NOMO-1 treated with dmso at 0.1 percent for 144 hours (cell line): ENCODE data around the gene SMG6.

Experiments
- DNase-seq: peaks from one replicate; lab custom pipeline; 2025; ENCODE audit not compliant: unreplicated experiment; lab: John Stamatoyannopoulos, UW

SMG6 gene

DNA sequence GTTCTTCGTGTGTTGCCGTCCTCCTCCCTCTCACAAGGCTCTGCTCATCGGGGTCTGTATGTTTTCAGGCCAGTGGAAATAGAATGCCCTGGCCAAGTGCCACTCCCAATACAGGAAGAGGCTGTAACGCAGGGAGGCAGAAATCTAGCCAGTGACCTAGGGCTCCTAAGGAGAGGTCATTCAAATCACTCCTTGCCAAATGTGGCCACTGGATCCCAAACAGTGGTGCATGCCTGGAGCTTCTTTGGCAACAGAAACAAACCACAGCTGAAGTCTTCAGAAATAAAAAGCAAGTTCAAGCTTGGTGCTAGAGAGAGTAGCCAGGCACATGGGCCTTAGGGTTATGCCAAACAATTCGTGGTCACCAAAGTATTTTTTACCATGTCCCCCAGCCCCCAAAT, 66.1 kb downstream of the SMG6 start:
- no peak for DNase-seq

DNA sequence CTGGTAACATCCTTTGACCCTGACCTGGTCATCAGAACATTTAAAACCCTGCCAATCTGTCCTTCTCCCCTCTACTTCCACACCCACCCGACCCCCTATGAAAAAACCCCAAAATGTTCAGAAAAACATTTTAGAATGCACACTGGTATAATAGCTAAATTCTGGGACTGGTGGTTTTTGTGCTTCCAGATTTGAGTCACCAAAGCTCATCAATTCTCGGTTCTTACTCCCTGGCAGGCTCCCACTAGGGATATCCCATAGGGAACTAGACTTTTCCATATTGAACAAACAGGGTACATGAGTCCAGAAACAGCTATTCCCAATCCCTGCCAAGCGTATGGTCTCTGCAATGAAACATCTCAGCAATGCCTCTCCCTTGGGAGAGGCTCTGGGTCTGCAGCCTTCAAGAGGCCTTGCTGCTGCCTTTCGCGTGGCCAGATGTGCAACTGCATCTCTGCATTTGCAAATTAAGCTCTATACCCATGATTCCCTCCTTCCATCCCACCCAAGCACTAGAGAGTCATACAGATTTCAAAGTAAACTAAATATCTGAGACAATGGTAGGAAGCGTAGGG, 67.7 kb downstream of the SMG6 start:
- no peak for DNase-seq

DNA sequence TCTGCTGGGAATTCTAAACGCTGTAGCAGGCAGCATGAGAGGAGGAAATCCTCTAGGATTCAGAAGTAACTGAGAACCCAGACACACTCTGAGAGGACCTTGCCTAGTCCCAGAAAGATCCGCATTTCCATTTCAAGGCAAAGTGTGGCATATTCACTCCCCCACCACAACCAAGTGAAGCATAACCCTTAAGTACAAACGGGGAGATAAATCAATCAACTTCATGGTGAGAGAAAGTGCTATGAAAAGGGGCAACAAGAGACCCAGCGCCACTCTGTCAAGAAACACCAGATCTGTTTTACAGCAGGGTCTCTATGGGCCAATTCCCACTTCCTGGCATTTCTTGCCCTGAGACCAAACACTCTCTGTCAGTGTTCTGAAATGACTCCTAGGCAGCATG, 68.3 kb downstream of the SMG6 start:
- DNase-seq, result no peak

DNA sequence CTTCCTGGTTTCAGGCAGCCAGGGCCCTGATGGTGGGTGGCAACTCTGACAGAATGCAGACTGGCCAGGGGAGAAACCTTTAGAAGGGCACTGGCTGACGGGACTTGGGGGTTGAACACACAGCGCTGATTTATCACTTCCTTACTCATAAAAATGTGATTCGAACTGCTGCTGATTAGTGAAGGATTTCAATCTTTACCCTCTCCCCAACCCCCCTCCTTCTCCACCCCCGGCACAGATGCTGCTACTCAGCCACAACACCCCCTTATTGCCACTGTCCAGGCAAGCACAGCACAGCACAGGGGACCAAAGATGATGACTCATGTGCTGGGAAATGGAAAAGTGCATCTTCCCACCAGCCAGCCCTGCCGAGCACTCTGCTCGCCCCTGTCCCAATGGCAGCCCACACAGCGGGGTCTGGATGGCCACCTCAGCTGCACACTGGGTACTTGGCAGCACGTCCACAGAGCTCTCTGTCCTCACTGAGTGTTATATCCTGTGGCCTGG, 70.1 kb downstream of the SMG6 start:
- no peak for DNase-seq

DNA sequence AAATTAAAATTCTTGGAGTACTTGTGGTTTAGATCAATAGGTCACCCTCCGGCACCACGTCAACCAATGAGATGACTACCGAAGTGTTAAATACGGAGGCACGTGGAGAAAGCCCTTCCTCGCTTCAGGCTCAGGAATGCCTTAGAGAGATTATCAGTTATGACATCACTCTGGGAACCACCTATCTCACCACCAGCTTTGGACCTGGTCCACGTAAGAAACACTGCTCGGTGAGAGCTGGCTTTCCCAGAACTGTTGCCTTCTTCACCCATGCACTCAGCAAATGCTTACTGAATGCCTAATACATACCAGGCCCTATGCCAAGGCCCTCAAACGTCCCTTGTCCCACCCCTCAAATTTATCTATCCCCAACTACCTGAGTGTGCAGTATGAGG, 71.3 kb downstream of the SMG6 start:
- DNase-seq, result no peak

DNA sequence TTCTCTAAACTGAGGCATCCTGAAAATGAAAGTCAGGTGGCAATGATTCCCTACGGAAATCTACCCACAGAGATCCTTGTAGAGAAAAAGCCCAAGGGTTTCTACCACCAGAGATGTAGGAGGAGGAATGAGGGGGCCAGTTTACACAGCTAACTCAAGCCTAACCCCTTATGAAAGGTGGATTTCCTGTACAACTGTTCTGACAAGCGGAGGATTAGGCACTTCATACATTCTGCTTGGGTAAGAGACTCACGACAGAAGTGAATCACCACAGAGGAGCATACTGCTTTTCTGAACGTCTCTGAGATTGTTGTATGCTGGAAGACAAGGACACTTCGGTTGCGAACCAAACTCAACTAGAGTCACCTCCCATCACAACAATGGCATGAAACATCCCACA, 72.7 kb downstream of the SMG6 start:
- DNase-seq, result no peak

DNA sequence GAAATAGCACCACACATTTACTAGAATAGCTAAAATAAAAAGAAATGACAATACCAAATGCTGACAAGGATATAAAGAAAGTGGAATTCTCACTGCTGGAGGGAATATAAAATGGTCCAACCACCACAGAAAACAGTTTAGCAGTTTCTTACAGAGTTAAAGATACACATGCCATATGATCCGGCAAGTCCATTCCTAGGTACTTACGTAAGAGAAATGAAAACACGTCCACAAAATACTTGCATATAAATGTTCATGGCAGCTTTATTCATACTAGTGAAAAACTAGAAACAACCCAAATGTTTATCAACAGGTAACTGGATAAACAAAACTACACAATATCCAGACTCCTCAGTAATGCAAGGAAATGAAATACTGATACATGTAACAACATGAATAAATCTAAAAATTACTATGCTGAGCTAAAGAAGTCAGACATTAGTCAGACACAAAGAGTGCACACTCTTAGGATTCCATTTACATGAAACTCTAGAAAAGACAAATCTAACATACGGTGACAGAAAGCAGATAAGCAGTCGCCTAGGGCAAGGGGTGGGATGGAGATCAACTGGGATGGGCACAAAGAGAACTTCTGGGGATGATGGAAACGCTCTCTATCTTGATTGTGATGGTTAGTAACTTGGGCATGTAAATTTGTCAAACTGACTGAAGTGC, 76.4 kb downstream of the SMG6 start:
- no peak for DNase-seq

DNA sequence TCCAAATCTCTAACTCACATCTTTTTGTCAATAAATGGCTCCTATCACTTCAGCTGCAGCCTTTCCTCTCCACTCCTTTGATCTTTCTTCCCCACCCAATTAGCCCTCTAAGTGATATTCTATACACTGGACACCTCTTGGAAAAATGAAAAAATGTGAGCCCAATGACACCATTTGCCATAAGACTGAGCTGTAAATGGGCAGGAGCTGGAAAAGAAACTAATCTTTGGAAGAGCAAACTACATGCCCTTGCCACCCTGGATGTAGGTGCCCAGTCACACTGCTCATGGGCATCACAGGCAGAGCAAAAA, 80.0 kb downstream of the SMG6 start:
- DNase-seq, result no peak

DNA sequence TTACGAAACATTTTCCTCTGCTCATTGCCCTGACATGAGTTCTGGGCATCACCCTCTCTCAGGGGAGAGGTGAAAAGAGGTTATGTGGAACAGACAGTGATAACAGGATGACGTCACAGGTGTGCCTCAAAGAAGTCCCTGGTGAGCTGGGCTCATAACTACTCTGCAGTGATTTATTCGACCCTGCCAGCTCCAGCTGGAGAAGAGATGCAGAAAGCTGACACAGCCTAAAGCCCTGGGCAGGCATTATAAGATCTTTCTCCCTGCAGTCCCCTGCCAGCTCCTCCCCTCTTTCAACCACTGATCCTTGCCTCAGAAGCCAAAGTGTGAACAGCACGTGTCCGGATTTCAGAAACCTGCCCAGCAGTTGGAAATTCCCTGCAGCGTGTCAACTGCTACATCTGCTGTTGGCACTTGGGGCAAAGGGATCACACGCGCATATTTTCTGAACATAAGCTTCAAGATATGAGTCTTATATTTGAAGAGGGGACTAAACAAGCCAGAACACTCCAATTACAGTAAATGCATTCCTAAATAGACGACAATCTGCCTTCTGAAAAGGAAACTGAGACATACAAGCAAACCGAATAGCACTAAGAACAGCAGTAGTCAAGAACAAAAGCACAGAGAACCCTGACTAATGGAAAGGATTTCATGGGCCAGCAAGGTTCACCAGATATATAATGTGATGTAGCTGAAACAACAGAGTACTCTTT, 80.5 kb downstream of the SMG6 start:
- DNase-seq, result no peak

DNA sequence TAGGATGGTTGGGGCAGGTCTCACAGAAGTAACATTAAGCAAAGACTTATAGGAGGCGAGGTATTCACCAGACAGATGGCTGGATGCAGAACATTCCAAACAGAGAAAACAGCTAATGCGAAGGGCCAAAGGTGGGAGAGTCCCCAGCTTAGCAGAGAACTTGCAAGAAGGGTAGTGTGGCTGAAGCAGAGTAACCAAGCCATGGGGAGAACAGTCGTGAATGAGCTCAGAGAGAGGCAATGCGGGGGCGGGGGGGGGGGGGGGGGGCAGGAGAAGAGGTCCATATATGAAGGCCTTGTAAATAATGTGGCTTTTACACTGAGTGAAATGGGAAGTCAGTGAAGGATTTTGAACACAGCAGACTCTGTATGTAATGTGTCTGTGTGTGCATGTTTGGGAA, 81.3 kb downstream of the SMG6 start:
- DNase-seq, result no peak

DNA sequence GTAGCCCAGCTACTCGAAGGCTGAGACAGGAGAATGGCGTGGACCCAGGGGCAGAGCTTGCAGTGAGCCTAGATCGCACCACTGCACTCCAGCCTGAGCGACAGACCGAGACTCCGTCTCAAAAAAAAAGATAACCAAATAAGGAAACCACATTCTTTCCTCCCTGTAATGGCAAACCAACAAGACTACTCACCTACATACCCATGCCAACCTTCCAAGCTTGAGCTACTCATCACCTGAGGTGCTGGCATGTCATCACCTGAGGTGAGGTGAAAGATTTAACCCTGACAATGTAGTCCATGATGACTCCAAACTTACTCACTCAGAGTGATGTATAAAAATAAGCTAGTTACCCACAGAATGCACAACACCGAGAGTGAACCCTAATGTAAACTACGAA, 85.2 kb downstream of the SMG6 start:
- DNase-seq, result no peak

DNA sequence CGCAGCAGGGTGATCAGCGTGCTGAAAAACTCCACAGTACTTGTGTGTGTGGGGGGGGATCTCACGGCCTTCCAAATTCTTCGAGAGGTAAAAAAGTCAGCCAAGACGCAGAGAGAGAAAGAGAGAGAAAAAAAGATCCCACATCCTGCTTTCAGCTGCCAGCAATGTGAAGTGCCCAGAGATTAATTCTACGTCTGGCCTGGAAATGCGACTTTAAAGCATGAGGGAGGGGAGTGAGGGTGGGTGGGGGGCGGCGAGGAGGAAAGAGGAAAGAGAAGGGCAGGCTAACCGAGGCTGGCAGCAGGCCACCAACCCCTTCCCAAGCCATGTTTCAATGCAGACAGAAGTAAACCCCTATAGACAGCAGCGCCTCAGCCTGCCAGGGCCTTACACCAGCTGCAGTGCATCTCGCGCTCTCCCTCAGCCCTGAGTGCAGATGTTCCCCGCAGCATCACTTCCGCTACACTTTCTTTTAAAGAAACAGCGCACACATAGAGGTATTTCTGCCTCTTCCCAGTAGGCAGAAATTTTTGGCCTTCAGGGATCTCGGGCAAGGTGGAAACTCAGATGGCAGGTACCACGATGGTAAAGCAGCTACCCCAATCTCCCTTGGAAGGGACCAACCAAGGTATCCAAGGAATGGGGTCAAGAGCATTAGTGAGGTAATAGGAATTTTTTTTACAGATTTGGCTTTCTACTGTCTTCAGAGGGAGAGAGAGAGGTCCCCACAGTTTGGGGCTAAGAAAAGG, 87.8 kb downstream of the SMG6 start:
- DNase-seq, result no peak

DNA sequence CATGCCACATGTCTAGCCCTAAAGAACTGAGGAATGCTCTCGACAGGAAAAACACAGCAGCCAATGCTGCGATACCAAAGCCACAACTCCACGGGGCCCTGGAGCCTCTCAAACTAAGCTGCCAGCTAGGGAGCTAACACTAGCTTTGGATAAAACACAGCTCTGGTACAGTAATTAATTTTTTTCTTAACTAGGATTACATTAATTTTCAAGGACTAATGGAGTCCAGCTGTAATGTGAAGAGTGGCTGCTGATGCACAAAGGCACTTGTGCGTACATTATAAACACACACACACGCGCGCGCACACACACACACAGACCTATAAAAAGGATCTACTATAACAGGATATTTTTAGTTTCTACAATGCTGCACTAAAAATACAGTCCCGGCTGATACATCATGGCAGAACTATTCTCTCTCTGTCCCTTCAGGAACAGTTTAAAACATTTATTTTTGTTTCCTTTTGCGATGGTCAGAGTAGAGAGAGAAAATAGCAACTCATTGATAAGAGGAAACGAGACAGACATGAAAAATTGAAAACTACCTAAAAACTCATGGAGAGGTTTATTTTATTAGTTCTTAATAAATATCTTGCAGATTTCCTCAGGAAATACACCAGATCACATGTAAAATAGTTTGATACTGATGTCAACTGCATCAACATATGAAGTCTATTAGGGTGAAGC, 88.5 kb downstream of the SMG6 start:
- no peak for DNase-seq

DNA sequence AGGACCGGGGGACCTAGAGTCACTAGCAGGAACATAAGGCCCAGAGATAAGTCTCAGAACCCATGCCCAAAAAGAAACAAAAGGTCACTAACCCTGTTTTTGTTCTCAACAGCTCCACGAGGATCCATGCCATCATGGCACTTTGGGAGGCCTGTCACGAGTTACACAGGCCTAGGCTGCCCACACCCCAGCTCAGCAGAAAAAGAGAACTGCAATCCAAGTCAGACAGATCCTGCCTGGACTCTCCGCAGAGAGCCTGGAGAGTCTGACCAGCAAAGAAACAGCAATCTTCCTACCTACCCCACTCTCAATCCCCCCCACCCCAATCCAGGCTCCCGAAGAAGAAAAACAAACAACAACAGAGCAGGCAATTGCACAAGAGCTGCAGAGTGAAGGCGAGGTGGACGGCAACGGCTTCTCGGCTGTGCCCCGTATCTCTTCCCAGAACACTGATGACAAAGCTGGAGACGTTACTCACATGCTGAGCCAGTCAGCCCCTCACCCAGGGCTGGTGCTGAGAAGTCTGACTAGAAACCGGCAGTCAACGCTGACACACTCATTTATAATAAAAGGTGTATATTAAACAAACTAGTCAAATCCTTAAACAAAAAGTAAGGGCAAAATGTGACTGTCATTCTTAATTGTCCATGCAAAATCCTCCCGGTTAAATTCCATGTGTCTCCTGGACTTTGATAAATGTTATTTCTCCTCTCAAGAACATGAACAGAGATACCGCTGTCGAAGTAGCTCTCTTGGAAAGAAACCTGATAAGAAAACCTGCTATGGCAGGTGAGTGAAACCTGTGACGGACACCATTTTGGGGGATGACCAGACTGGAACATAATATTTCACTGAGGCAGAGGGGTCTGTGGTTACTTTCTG, 89.3 kb downstream of the SMG6 start:
- DNase-seq, result no peak

DNA sequence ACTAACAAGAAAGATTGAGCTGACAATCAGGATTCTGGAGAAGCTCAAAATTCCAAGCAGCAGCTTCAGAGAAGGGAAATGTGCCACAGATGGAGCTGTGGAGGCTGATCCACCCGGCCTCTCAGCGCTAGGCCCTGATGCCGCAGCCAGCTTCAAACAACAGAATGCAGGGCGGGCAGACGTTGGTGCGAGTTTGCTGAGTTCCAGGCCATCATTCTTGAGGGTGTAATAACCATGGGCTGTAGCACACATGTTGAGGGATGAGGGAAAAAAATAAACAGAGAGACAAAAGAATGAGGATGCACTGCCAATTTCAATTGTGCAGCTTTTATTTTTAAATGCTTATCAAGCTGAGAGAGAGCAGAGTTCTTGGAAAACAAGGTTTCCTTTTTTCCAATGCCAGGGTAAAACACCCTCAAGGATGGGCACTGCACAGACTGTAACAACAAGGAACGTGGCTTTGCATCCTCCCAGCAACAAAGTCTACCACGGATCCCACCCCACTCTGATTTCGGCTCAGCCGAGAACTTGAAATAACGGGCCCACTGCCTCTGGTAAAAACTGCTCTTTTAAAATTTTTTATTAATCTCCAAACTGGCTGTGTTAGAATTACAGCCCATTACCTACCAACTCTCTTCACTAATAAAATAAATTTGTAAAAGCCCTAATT, 90.2 kb downstream of the SMG6 start:
- DNase-seq, result no peak

DNA sequence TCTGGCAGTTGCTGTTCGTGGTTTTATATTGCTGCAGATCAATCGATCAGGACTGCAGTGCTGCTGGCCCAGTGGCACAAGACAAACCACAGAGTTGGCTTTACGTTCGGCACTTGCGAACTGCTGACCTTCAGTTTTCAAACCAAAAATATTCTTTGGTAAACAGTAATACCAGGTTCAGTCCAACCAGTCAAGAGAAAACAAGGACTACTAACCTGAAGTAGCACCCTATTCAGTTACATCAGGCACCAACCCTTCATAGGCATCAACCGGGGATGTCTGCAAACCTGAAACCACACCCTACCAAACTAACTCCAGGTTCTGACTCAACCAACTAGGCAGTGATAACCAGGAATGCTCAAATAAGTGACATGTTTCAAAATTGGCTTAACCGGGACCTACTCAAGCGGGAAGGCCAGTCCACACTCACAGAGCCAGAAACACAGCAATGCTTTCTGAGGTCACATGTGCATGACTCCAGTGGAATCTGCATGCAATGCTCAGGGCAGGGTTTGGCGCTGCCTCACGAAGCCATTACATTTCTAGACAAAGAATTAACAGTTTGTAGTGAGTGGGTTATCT, 91.1 kb downstream of the SMG6 start:
- no peak for DNase-seq

DNA sequence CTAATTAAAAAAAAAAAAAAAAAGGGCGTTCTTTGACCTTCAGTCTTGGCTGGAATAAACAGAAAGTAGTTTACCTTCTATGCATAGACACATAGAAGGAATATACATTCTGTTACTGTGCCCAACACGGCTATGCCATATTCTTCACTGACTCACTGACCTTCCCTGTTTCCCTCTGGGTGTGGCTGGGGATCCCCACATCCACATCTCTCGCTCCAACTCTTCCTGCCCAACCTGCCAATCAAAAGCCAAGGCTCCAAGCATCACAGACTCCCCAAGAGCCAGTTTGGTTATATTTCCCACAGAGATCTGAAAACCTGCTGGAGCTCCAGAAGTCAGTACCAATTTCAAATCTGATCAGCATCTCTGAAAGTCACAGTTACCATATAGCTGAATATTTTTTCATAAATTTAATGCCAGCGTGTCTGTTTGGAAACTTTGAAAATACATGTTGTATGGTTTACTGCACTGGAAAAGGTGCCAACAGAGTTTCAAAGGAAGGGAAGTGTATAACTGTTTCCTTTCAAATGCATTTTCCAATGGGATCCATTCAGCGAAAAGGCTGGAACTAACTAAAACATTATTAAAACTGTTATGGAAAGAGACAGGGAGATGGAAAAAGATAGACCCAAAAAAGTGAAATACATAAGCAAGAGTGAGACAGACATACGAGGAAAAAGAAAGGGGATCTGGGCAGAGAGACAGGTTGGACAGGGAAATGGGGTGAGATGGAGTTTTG, 91.8 kb downstream of the SMG6 start:
- no peak for DNase-seq

DNA sequence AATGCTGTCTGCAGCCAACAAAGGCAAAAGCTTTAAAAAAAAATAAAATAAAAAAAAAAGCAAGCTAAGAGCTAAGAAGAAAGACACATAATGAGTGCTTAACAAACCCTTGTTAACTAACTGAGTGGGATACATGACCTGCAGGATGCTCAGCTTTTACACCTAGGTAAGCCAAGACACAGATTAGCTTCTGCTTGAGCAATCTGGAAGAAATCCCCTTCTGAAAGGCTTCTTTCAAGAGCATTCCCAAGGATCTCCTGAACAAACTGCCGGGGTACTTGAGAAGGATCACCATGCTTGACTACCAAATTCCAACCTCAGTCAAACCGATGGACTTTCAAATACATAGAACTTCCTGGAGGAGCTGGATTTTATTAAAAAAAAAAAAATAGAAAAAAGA, 92.9 kb downstream of the SMG6 start:
- DNase-seq, result no peak
